Measurements from ENCODE around the gene MGAT3.

GRCh38 chr22:39490135-39490798 is 33.5 kb downstream of the MGAT3 start:
- TF ChIP-seq POLR2AphosphoS5 (IDR thresholded peaks at IDR 0.05; ENCODE audit: low read depth, low read length) (no peak), CTCF (IDR thresholded peaks at IDR 0.05) (no peak)
